H4 (cell line): Measurements from ENCODE around the gene LNX1. TPM values are rescaled to one million over a fixed set of nuclear protein-coding genes. Genes with fewer than 3 reads are reported as not detected.

Experiments
- DNase-seq: peaks from one replicate; pipeline ENCODE4 v3.0.0-alpha.2; 2015; ENCODE audit warnings: low spot score
- total RNA-seq: library from RNA; depleted of rRNA; stranded (reverse); fragments of >200 nt; shearing (Covaris generic); gene quantifications from 2 replicates; pipeline ENCODE4 v1.2.3, GENCODE V29; 2014

LNX1 gene
- total RNA-seq, 1 experiment from 2014 or later = 4.2 TPM

- DNase-seq = no peak
These were observed 8.3 kb upstream of the LNX1 start for GRCh38 chr4:53599632-53600031.

DNA sequence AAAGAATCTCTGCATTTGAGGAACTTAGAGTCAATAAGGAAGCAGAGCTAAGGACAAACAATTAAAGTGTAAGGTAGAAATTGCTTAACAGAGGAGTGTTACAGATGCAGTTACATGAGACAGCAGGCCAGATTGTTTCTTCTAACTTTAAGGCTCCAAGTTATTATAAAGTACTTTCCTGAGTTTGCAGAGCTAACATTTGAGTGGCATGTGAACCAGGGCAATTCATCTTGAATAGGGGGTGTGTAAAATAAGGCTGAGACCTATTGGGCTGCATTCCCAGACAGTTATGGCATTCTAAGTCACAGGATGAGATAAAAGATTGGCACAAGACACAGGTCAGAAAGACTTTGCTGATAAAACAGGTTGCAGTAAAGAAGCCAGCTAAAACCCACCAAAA lies 7.6 kb upstream of the LNX1 start:
- DNase-seq = no peak

DNA sequence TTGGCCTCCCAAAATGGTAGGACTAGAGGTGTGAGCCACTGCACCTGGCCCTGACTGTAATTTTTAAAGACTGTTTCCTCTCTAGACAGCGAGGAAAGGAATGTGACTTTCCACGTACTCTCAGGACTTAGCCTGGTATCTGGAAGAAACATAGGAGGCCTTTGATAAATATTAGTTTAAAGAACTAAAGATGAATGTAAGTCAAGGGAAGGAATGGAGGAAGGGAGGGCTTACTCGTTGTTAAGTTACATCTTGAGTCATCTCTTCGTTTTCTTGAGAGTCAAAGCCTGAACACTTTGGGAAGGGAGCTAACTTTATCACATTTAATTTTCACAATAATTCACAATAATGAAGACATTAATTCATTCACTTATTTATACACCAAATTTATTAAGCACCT lies 7.2 kb upstream of the LNX1 start:
- no peak for DNase-seq

DNA sequence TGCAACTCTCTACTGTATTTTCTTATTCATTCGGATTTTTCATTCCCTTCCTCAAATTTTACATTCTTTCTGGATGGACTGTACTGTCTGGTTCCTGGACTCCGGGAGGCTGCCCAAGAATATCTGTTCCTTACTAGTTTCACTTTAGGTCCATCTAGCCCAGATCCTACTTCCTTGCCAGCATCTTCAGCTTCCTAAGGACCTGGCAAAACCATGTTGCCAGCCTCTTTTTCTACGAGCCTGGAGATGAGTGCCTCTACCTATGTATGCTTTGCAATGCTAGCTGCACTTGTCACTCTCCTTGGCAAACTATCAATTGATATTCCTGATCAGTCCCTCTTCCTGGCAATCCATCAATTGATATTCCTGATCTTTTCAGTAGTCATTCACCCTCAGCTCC lies 5.6 kb upstream of the LNX1 start:
- DNase-seq = no peak

GRCh38 chr4:53595834-53596233 lies 4.5 kb upstream of the LNX1 start:
- DNase-seq = no peak

GRCh38 chr4:53595204-53595603 lies 3.9 kb upstream of the LNX1 start:
- DNase-seq = no peak

DNA sequence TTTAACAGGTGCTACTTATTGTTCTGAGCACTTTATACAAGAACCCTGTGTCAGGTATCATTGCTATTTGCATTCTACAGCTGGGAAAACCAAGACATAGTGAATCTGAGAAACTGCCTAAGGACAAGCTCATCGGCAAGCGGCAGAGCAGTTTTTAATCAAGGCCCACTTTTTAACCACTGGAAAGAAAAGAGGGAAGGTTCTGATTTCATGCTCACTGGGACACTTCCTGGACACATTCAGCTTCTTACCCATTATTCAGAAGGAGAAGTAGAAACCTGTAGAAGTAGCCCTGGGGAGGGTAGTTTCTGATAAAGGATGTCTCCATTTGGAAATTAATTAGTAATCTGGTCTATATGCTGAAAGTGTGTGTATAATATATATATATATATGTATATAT lies 2.5 kb upstream of the LNX1 start:
- DNase-seq = no peak

- no peak for DNase-seq
These were observed 1.6 kb upstream of the LNX1 start for GRCh38 chr4:53592686-53593501.

GRCh38 chr4:53592122-53592521 lies 836 bp upstream of the LNX1 start:
- no peak for DNase-seq

DNA sequence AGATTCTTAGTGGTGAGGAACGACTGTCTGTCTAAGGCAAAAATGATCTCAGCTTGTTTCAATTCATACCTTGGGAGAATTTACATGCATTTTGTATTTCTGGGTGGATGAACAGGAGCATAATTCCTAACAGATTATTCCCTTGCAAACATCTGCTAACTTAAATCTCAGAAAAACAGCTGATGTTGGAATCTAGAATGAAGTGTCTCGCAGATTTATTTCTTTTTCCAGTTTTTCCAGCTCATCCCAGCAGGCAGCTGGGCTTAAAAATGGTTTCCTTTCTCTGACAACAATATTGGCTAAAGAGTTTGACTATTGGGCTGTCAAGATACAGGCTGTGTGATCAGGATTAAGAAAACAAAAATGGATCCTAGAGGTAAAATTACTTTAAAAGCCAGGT lies 1.1 kb downstream of the LNX1 start:
- DNase-seq = no peak

- DNase-seq = no peak
These were observed 1.8 kb downstream of the LNX1 start for GRCh38 chr4:53589511-53589910.

GRCh38 chr4:53587135-53587534 lies 4.2 kb downstream of the LNX1 start:
- no peak for DNase-seq

- DNase-seq = peak; percentile 27
These were observed 5.0 kb downstream of the LNX1 start for GRCh38 chr4:53586121-53586816.

GRCh38 chr4:53584658-53585057 lies 6.6 kb downstream of the LNX1 start:
- no peak for DNase-seq

DNA sequence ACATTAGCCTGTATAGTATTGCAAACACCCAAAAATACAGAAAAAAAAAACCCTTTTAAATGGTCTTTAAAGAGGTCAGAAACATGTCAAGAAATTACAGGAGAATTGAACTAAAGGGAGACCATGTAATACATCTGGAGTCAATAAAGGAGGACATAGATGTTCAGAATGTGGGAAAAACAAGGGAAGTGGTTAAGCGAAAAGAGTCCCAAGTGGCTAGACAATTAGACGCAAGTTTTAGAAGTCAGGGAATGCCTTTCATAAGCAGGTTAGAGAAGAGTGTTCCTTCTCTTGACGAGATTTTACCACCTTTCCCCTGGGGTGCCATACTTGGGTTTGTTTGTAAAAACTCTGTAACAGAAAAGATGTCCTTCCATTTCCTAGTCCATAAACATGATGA lies 7.8 kb downstream of the LNX1 start:
- no peak for DNase-seq

GRCh38 chr4:53582194-53582593 lies 9.1 kb downstream of the LNX1 start:
- DNase-seq = no peak

GRCh38 chr4:53580274-53580673 lies 11.0 kb downstream of the LNX1 start:
- DNase-seq = no peak

DNA sequence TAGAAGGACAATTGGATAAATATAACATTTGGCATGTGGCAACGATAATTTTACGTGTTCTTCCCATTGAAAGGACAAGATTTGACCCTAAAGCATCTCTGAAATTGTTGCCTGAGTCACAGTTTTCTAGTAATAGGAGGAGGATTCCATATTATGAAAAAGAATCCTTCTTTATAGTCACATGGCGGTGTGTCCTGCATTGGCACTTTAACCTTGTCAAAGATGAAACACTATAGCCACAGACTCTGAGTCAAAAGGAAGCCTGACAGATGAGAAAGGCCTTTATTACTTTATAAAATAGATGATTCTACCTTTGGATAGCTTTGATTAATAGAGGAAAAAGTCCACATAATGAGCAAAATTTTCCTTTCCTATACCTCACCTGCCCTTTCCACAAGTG lies 11.5 kb downstream of the LNX1 start:
- no peak for DNase-seq

- peak; percentile 80 for DNase-seq
These were observed 14.5 kb downstream of the LNX1 start for GRCh38 chr4:53576676-53577372.

GRCh38 chr4:53576071-53576617 lies 15.1 kb downstream of the LNX1 start:
- DNase-seq = no peak

GRCh38 chr4:53575552-53575951 lies 15.7 kb downstream of the LNX1 start:
- no peak for DNase-seq

DNA sequence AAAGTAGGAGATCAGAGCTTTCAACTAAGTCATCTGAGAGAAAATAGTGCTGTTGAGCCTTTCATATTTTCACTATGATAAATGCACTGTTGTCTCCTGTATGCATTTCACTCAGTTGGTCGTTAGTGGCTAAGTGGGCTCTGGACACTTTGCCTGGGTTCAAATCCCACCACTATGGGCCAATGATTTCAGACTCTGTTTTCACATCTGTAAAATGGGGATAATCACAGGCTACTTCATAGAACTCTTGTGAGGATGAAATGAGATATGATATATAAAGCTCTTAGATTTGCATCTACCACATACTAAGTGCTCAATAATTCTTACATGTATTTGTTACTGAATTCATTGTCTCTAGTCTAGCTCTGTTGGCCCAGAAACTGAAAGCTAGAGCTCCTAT lies 16.8 kb downstream of the LNX1 start:
- no peak for DNase-seq

DNA sequence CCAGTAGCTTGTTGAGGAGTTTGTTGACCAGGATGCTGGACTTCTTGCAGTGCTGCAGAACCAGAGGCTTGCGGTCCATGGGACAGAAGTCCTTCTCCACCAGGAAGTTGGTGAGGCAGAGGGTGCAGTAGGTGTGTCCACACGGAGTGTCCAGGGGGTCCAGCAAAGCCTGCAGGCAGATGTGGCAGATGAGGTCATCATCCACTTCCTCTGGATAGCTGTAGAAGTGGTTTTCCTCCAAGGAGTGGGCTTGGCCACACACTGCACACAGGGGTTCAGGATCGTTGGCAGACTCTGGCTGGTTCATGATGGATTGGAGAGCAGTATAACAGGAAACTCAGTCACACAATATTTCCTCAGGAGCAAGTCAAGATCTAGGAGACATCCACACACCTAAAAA lies 17.6 kb downstream of the LNX1 start:
- DNase-seq = peak; percentile 40
